Astrocyte (in vitro differentiated cells and primary cell): ENCODE measurements around the gene MBOAT7.

ENCODE experiments used
- EZH2 ChIP-seq: IDR thresholded peaks from 2 replicates; pipeline ENCODE4 v1.6.1; 2012; ENCODE audit warnings: mild to moderate bottlenecking, low read length, inconsistent platforms; ENCODE audit not compliant: insufficient read depth
- TF ChIP-seq, protein P1 (sequence below): IDR thresholded peaks from 2 replicates; pipeline ENCODE4 v1.5.1; 2011; ENCODE audit warnings: low read depth, mild to moderate bottlenecking, inconsistent platforms, low read length, moderate library complexity; ENCODE audit not compliant: insufficient read depth

- TF ChIP-seq, protein P1, sequence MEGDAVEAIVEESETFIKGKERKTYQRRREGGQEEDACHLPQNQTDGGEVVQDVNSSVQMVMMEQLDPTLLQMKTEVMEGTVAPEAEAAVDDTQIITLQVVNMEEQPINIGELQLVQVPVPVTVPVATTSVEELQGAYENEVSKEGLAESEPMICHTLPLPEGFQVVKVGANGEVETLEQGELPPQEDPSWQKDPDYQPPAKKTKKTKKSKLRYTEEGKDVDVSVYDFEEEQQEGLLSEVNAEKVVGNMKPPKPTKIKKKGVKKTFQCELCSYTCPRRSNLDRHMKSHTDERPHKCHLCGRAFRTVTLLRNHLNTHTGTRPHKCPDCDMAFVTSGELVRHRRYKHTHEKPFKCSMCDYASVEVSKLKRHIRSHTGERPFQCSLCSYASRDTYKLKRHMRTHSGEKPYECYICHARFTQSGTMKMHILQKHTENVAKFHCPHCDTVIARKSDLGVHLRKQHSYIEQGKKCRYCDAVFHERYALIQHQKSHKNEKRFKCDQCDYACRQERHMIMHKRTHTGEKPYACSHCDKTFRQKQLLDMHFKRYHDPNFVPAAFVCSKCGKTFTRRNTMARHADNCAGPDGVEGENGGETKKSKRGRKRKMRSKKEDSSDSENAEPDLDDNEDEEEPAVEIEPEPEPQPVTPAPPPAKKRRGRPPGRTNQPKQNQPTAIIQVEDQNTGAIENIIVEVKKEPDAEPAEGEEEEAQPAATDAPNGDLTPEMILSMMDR = no peak
- no peak for TF ChIP-seq EZH2
These were observed 2.6 kb upstream of the MBOAT7 start for GRCh38 chr19:54191811-54192453.
